Brain microvascular endothelial cell (primary cell): ENCODE data around the gene LIN28A.
"Not testable (repeated sequence)": the region's sequence is repeated elsewhere in the genome, so short reads cannot be mapped to it uniquely, and the experiment has no call there.

Experiments
- DNase-seq: peaks from one replicate; pipeline ENCODE4 v3.0.0-alpha.2; 2020
- H3K27ac ChIP-seq: fragments of 250-450 bp; sonication (Bioruptor Pico); 2 replicates; pipeline ENCODE4 v1.5.1; 2020; ENCODE audit warnings: mild to moderate bottlenecking, moderate library complexity
- H3K27me3 ChIP-seq: fragments of 250-450 bp; sonication (Bioruptor Pico); replicated peaks from 2 replicates; pipeline ENCODE4 v1.5.1; 2020; ENCODE audit warnings: mild to moderate bottlenecking
- H3K36me3 ChIP-seq: fragments of 250-450 bp; sonication (Bioruptor Pico); replicated peaks from 2 replicates; pipeline ENCODE4 v1.5.1; 2020; ENCODE audit warnings: mild to moderate bottlenecking
- H3K4me3 ChIP-seq: 2 replicates; pipeline ENCODE4 v1.5.1; 2011; ENCODE audit warnings: low read depth, mild to moderate bottlenecking, control low read depth, low read length, moderate library complexity
- CTCF ChIP-seq: IDR thresholded peaks from 2 replicates; pipeline ENCODE4 v1.5.1; 2011; ENCODE audit warnings: low read depth, mild to moderate bottlenecking, moderate library complexity, low read length, control low read depth, inconsistent platforms; ENCODE audit errors: missing control alignments
- in situ Hi-C: cut with HindIII; loops from 2 replicates; pipeline ENCODE4 v1.10.0; 2017; ENCODE audit warnings: low sequenced_read_pairs, low pct_ligation_motif_present

Gene LIN28A

DNA sequence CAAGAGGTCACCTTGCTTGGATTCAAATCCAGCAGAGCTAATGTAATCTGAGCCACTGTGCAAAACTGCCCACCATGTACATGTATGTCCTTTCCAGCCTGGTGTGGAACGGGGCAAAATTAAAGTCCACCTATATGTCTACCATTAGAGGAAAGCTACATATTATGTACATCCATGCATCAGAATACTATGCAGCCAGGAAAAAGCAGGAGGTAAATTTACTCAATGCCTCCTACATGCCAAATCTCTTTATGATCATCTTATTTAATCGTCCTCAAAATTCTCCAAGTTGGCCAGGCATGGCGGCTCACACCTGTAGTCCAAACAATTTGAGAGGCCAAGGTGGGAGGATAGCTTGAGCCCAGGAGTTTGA, 31.8 kb upstream of the LIN28A start:
- H3K36me3 ChIP-seq, result no peaks in the 10 kb centered on the region
- DNase-seq, result no peak
- H3K27ac ChIP-seq, result no peak overlapping the region
- in situ Hi-C loops, result no loop called here
- TF ChIP-seq CTCF, result no peak
- H3K4me3 ChIP-seq, result no peak overlapping the region
- H3K27me3 ChIP-seq, result no peaks in the 10 kb centered on the region

DNA sequence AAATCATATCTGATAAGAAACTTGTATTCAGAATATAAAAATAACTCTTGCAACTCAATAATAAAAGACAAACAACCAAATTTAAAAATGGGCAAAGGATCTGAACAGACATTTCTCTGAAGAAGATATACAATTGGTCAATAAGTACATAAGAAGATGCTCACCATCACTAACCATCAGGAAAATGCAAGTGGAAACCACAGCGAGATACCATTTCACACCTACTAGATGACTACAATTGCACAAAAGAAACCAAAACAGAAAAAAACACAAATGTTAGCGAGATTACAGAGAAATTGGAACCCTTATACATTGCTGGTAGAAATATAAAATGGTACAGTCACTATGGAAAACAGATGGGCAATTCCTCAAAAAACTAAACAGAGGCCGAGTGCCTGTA, 26.5 kb upstream of the LIN28A start:
- in situ Hi-C loops, result no loop called here
- TF ChIP-seq CTCF, result no peak
- no peak for DNase-seq
- Histone ChIP-seq H3K36me3 (no peaks in the 10 kb centered on the region), H3K27me3 (no peaks in the 10 kb centered on the region), H3K4me3 (no peak overlapping the region), H3K27ac (no peak overlapping the region)

DNA sequence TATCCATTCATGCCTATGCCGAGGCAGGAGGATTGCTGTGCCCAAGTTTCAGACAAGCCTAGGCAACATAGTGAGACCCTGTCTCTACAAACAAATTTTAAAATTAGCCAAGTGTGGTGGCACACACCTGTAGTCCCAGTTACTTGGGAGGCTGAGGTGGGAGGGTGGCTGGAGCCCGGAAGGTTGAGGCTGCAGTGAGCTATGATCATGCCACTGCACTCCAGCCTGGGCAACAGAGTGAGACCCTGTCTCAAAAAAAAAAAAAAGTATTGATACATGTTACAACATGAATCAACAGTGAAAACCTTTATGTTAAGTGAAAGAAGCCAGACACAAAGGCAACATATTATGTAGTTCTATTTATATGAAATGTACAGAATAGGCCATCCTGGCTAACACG, 25.6 kb upstream of the LIN28A start:
- H3K4me3 ChIP-seq, H3K27ac ChIP-seq, DNase-seq, in situ Hi-C loops, H3K36me3 ChIP-seq, H3K27me3 ChIP-seq: not testable (repeated sequence)

- peak; percentile 37 for DNase-seq
- in situ Hi-C loops, result no loop called here
- H3K27ac ChIP-seq, result no peak overlapping the region
- no peaks in the 10 kb centered on the region for H3K27me3 ChIP-seq
- no peak overlapping the region for H3K4me3 ChIP-seq
- H3K36me3 ChIP-seq, result no peaks in the 10 kb centered on the region
- no peak for TF ChIP-seq CTCF
Observed at GRCh38 chr1:26387447-26387846, 23.2 kb upstream of the LIN28A start.

- no peak for DNase-seq
- Histone ChIP-seq H3K27ac (no peak overlapping the region), H3K36me3 (no peaks in the 10 kb centered on the region), H3K4me3 (no peak overlapping the region), H3K27me3 (no peaks in the 10 kb centered on the region)
- no peak for TF ChIP-seq CTCF
- in situ Hi-C loops, result no loop called here
Observed at GRCh38 chr1:26388791-26389445, 21.7 kb upstream of the LIN28A start.

DNA sequence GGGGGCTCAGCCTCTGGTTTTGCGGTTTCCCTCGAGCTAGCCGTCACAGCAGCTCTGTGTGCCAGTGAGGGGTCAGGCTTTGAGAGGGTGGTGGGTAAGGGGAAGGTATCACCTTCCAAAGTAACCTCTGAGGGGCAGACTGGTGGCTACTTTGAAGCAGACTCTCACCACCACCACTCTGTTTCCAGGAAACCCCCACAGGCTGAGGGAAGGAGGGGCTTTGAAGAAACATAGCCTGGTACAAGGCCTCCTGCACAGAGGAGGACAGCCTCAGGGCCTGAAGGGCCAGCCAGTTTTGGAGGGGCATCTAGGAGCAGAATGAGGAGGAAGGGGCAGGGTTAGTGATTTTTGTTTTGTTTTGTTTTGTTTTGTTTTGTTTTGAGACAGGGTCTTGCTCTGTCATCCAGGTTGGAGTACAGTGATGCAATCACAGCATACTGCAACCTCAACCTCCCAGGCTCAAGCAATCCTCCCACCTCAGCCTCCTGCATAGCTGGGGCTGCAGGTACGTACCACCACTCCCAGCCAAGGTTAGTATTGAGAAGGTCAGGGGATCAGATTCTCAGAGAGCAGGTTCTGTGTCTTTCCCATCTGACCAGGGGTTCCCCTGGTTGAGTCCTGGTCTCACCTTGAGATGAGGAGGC, 20.9 kb upstream of the LIN28A start:
- H3K27ac ChIP-seq, result no peak overlapping the region
- TF ChIP-seq CTCF, result no peak
- H3K4me3 ChIP-seq, result no peak overlapping the region
- DNase-seq, result no peak
- in situ Hi-C loops, result no loop called here
- H3K27me3 ChIP-seq, result no peaks in the 10 kb centered on the region
- H3K36me3 ChIP-seq, result no peaks in the 10 kb centered on the region
